Body of pancreas (tissue), 4 donors: Measurements from ENCODE around the gene SPATS2.

Experiments
- CTCF ChIP-seq, 7 experiments: fragments of 450-650 bp in 4 of 7; fragments of 200-600 bp in 3 of 7; sonication (generic) in 3 of 7; IDR thresholded peaks; one replicate each; pipeline ENCODE4 v1.5.1; 2016 to 2019; ENCODE audit warnings: antibody characterized with exemption in 7 of 7
- POLR2A ChIP-seq, 3 donors: fragments of 450-650 bp; IDR thresholded peaks; one replicate each; pipeline ENCODE4 v1.6.1; 2016; ENCODE audit warnings: antibody characterized with exemption in 3 of 3, mild to moderate bottlenecking in 2 of 3

GRCh38 chr12:49476091-49476490 is 108.8 kb downstream of the SPATS2 start:
- TF ChIP-seq CTCF (IDR thresholded peaks at IDR 0.05) (no peak), POLR2A (IDR thresholded peaks at IDR 0.05) (no peak)
